ENCODE data around the gene GYPB. TPM values are rescaled to one million over a fixed set of nuclear protein-coding genes. Genes with fewer than 3 reads are reported as not detected.
"Not testable (repeated sequence)": the region's sequence is repeated elsewhere in the genome, so short reads cannot be mapped to it uniquely, and the experiment has no call there.

GYPB gene
- total RNA-seq, 4 donors from 2014 or later = not detected

- Histone ChIP-seq H3K4me3 (no peak overlapping the region), H3K4me1 (no peaks in the 10 kb centered on the region), H3K27ac (replicated peaks in 1 of 4) (no peak overlapping the region), H3K36me3 (no peaks in the 10 kb centered on the region), H3K9me3 (no peaks in the 10 kb centered on the region), H3K27me3 (no peaks in the 10 kb centered on the region)
- WGBS = 72% methylated on average over 2 of the region's 2 CpGs
- no peak for TF ChIP-seq POLR2A (IDR thresholded peaks at IDR 0.05; ENCODE audit: low read depth)
- TF ChIP-seq EP300 (IDR thresholded peaks at IDR 0.05) = no peak
- TF ChIP-seq, protein P1, sequence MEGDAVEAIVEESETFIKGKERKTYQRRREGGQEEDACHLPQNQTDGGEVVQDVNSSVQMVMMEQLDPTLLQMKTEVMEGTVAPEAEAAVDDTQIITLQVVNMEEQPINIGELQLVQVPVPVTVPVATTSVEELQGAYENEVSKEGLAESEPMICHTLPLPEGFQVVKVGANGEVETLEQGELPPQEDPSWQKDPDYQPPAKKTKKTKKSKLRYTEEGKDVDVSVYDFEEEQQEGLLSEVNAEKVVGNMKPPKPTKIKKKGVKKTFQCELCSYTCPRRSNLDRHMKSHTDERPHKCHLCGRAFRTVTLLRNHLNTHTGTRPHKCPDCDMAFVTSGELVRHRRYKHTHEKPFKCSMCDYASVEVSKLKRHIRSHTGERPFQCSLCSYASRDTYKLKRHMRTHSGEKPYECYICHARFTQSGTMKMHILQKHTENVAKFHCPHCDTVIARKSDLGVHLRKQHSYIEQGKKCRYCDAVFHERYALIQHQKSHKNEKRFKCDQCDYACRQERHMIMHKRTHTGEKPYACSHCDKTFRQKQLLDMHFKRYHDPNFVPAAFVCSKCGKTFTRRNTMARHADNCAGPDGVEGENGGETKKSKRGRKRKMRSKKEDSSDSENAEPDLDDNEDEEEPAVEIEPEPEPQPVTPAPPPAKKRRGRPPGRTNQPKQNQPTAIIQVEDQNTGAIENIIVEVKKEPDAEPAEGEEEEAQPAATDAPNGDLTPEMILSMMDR (IDR thresholded peaks at IDR 0.05) = no peak
- no peak for TF ChIP-seq POLR2AphosphoS5 (IDR thresholded peaks at IDR 0.05)
- no peak for DNase-seq (ENCODE audit: extremely low spot score)
- intact Hi-C loops (cut with DNase I) = no loop called here
Observed at GRCh38 chr4:144014808-144015207, 4.4 kb downstream of the GYPB start.

- H3K36me3 ChIP-seq; H3K27ac ChIP-seq (replicated peaks in 1 of 4); H3K4me1 ChIP-seq; H3K4me3 ChIP-seq; H3K9me3 ChIP-seq; DNase-seq (ENCODE audit: extremely low spot score); H3K27me3 ChIP-seq; intact Hi-C loops (cut with DNase I): not testable (repeated sequence)
- WGBS = 96% methylated on average over 3 of the region's 3 CpGs
Observed at GRCh38 chr4:144008602-144009001, 10.6 kb downstream of the GYPB start.

DNA sequence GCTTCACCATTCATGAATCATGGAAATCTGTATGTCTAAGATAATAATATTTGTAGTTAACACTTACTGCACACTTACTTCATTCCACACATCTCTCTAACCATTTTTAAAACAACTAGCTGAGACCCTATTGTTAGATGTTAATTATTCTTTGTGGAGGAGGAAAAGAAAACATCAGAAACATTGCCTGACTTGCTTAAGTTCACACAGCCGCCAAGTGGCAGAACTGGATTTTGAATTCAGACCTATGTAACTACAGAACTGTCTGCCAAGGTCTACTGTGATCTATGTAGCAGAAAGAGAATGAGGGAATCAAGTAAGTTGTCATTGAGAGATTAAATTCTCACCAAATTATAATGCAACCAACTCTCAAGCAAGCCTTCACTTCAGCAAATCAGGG is 11.2 kb downstream of the GYPB start:
- H3K4me1 ChIP-seq; H3K9me3 ChIP-seq; H3K27ac ChIP-seq (replicated peaks in 1 of 4); H3K36me3 ChIP-seq; H3K27me3 ChIP-seq; DNase-seq (ENCODE audit: extremely low spot score); intact Hi-C loops (cut with DNase I); H3K4me3 ChIP-seq: not testable (repeated sequence)
- 82% methylated on average over 1 of the region's 1 CpG for WGBS

DNA sequence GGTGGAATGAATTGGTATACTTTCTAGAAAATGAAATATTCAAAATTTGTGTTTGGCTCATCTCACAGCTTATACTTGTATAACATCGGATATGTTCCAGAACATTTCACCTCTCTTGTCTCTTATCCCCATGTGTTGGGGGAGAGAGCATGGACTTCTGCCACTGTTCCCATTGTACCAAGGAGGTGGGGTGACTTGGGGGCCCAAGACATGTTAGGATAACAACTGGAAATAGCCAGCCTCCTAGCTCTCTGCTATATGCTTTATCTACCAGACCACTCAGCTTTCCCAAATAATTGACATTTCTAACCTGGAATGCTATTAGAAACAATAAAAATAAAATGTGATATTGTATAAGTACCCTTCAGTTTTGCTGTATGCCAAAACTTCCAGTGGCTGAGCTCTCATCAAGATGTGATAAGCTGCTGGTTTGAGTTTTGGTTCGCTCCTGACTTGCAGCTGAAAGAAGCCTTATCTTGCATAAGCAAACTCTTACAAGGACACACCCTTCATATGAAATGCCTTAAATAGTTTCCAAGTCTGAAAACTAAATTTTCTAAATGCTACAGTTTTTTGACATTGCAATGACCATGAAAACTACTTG is 12.9 kb downstream of the GYPB start:
- H3K4me1 ChIP-seq; H3K27me3 ChIP-seq; H3K9me3 ChIP-seq; intact Hi-C loops (cut with DNase I); H3K27ac ChIP-seq (replicated peaks in 1 of 4); H3K4me3 ChIP-seq; DNase-seq (ENCODE audit: extremely low spot score); H3K36me3 ChIP-seq: not testable (repeated sequence)
- WGBS = 88% methylated on average over 2 of the region's 2 CpGs

DNA sequence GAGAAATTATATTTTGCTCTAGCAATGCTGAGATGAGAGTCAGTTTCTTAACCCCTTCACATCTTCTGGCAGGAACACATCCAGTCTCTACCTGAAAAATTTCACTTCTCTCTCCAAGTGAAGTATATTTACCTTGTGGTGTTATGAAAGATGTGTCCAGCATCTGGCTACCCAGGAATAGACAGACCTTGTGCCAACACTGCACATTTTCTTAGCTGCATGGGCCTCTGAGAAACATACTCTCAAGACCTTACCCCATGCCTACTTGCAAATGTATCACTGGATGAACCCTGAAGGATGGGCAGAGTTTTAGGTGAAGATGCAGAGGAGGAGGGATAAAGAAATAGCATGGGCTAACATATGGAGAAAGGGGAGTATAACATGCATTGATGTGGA is 13.6 kb downstream of the GYPB start:
- H3K27me3 ChIP-seq; H3K9me3 ChIP-seq; H3K27ac ChIP-seq (replicated peaks in 1 of 4); H3K4me3 ChIP-seq; DNase-seq (ENCODE audit: extremely low spot score); H3K4me1 ChIP-seq; H3K36me3 ChIP-seq; intact Hi-C loops (cut with DNase I): not testable (repeated sequence)

GRCh38 chr4:144004868-144005557 is 14.2 kb downstream of the GYPB start:
- DNase-seq (ENCODE audit: extremely low spot score); H3K27me3 ChIP-seq; H3K4me3 ChIP-seq; H3K9me3 ChIP-seq; H3K36me3 ChIP-seq; H3K27ac ChIP-seq (replicated peaks in 1 of 4); intact Hi-C loops (cut with DNase I); H3K4me1 ChIP-seq: not testable (repeated sequence)
- 77% methylated on average over 4 of the region's 4 CpGs for WGBS

- H3K27ac ChIP-seq (replicated peaks in 1 of 4); intact Hi-C loops (cut with DNase I); H3K9me3 ChIP-seq; H3K4me3 ChIP-seq; H3K4me1 ChIP-seq; H3K27me3 ChIP-seq; DNase-seq (ENCODE audit: extremely low spot score); H3K36me3 ChIP-seq: not testable (repeated sequence)
Observed at GRCh38 chr4:144003890-144004265, 15.3 kb downstream of the GYPB start.

- WGBS = 72% methylated on average over 2 of the region's 2 CpGs
- H3K9me3 ChIP-seq; DNase-seq (ENCODE audit: extremely low spot score); H3K4me3 ChIP-seq; H3K4me1 ChIP-seq; H3K36me3 ChIP-seq; H3K27ac ChIP-seq (replicated peaks in 1 of 4); H3K27me3 ChIP-seq; intact Hi-C loops (cut with DNase I): not testable (repeated sequence)
Observed at GRCh38 chr4:144003205-144003889, 15.8 kb downstream of the GYPB start.

DNA sequence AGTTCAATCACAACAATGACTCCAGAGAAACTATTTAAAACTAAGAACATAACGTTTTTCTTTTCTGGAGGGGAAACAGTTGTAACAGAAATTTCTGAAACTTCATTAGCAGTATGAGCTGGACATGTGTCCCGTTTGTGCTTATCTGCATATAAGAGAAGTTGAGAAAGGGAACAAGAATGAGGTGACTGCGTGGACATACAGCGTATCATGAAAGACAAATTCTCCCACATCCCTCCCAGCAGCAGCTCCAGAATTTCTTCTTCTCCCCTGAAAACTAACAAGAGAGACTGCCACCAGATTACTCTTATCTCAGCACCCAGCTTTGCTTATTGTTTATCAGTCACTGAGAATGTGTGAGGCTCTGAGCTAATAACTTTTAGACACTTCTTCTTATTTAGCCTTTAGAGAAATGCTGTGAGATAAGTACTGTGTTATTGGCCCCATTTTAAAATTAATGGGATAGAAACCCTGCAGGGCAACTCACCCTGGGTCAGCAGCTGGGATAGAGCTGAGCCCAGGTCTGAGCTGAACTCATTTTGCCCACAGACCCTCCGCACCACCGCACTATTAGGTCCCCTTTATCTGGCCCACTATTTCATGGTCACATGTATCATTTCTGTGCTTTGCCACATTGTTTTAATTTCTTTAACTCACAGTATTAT is 18.7 kb downstream of the GYPB start:
- DNase-seq (ENCODE audit: extremely low spot score); H3K4me3 ChIP-seq; H3K36me3 ChIP-seq; H3K4me1 ChIP-seq; H3K27me3 ChIP-seq; H3K27ac ChIP-seq (replicated peaks in 1 of 4); intact Hi-C loops (cut with DNase I); H3K9me3 ChIP-seq: not testable (repeated sequence)
- 75% methylated on average over 6 of the region's 6 CpGs for WGBS

- H3K4me1 ChIP-seq; H3K27me3 ChIP-seq; DNase-seq (ENCODE audit: extremely low spot score); H3K27ac ChIP-seq (replicated peaks in 1 of 4); H3K9me3 ChIP-seq; intact Hi-C loops (cut with DNase I); H3K36me3 ChIP-seq; H3K4me3 ChIP-seq: not testable (repeated sequence)
- 79% methylated on average over 2 of the region's 4 CpGs for WGBS
Observed at GRCh38 chr4:143996193-143996592, 23.0 kb downstream of the GYPB start.

DNA sequence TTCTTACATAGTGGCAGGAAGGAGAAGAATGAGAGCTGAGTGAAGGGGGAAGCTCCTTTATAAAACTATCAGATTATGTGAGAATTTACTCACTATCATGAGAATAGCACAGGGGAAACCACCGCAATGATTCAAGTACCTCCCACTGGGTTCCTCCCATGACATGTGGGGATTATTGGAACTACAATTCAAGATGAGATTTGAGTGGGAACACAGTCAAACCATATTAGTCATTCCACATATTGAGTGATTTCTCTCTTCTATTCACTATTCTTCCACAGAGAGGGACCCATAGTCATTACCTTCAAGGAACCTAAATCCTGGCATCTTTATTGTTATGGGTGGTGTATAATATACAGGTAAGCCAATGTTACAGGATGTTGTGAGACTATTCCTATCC is 27.4 kb downstream of the GYPB start:
- H3K36me3 ChIP-seq; DNase-seq (ENCODE audit: extremely low spot score); H3K27ac ChIP-seq (replicated peaks in 1 of 4); H3K27me3 ChIP-seq; H3K4me1 ChIP-seq; H3K4me3 ChIP-seq; intact Hi-C loops (cut with DNase I); H3K9me3 ChIP-seq: not testable (repeated sequence)
- WGBS = no CpG with 5 or more reads among the region's 1 CpG
